Measurements from ENCODE around the gene ADARB1. TPM values are rescaled to one million over a fixed set of nuclear protein-coding genes. Genes with fewer than 3 reads are reported as not detected.

The ADARB1 gene
- total RNA-seq, 1 donor from 2014 or later = 14.0 TPM

GRCh38 chr21:45037986-45038385 lies 36.4 kb upstream of the ADARB1 start:
- DNase-seq (ENCODE audit: low read depth) (no peak), FAIRE-seq (no peak)
- no peak for TF ChIP-seq CTCF (IDR thresholded peaks at IDR 0.05; ENCODE audit: insufficient read depth, low read length, severe bottlenecking)
- Histone ChIP-seq H3K36me3 (ENCODE audit: control insufficient read depth, insufficient read depth, low read length) (no peaks in the 10 kb centered on the region), H3K4me3 (ENCODE audit: low read depth, low read length) (no peak overlapping the region), H3K27me3 (ENCODE audit: control insufficient read depth, insufficient read depth, low read length) (no peaks in the 10 kb centered on the region)

- no peaks in the 10 kb centered on the region for H3K36me3 ChIP-seq (ENCODE audit: control insufficient read depth, insufficient read depth, low read length)
- H3K4me3 ChIP-seq (ENCODE audit: low read depth, low read length) = no peak overlapping the region
- no peaks in the 10 kb centered on the region for H3K27me3 ChIP-seq (ENCODE audit: control insufficient read depth, insufficient read depth, low read length)
- FAIRE-seq (no peak), DNase-seq (ENCODE audit: low read depth) (no peak)
- TF ChIP-seq CTCF (IDR thresholded peaks at IDR 0.05; ENCODE audit: insufficient read depth, low read length, severe bottlenecking) = no peak
These were observed 34.8 kb upstream of the ADARB1 start for GRCh38 chr21:45039317-45040156.

- Histone ChIP-seq H3K4me3 (ENCODE audit: low read depth, low read length) (no peak overlapping the region), H3K36me3 (ENCODE audit: control insufficient read depth, insufficient read depth, low read length) (no peaks in the 10 kb centered on the region), H3K27me3 (ENCODE audit: control insufficient read depth, insufficient read depth, low read length) (no peaks in the 10 kb centered on the region)
- DNase-seq (ENCODE audit: low read depth) (no peak), FAIRE-seq (no peak)
- no peak for TF ChIP-seq CTCF (IDR thresholded peaks at IDR 0.05; ENCODE audit: insufficient read depth, low read length, severe bottlenecking)
These were observed 34.1 kb upstream of the ADARB1 start for GRCh38 chr21:45040157-45040711.

- DNase-seq (ENCODE audit: low read depth) (no peak), FAIRE-seq (no peak)
- no peaks in the 10 kb centered on the region for H3K27me3 ChIP-seq (ENCODE audit: control insufficient read depth, insufficient read depth, low read length)
- H3K4me3 ChIP-seq (ENCODE audit: low read depth, low read length) = no peak overlapping the region
- TF ChIP-seq CTCF (IDR thresholded peaks at IDR 0.05; ENCODE audit: insufficient read depth, low read length, severe bottlenecking) = no peak
- H3K36me3 ChIP-seq (ENCODE audit: control insufficient read depth, insufficient read depth, low read length) = no peaks in the 10 kb centered on the region
These were observed 33.6 kb upstream of the ADARB1 start for GRCh38 chr21:45040739-45041138.

GRCh38 chr21:45041351-45041805 lies 33.0 kb upstream of the ADARB1 start:
- DNase-seq (ENCODE audit: low read depth) (no peak), FAIRE-seq (no peak)
- TF ChIP-seq CTCF (IDR thresholded peaks at IDR 0.05; ENCODE audit: insufficient read depth, low read length, severe bottlenecking) = no peak

More at GRCh38 chr21:45041351-45041805, 33.0 kb upstream of the ADARB1 start:
- no peak overlapping the region for H3K4me3 ChIP-seq (ENCODE audit: low read depth, low read length)
- H3K36me3 ChIP-seq (ENCODE audit: control insufficient read depth, insufficient read depth, low read length) = no peaks in the 10 kb centered on the region
- no peaks in the 10 kb centered on the region for H3K27me3 ChIP-seq (ENCODE audit: control insufficient read depth, insufficient read depth, low read length)

All from bronchial epithelial cell (primary cell).